ENCODE results near the gene TMEM255B.
A peak's percentile ranks its signal among the peaks of the same experiment; 100 is the strongest.
"Not testable (repeated sequence)": the region's sequence is repeated elsewhere in the genome, so short reads cannot be mapped to it uniquely, and the experiment has no call there.

The TMEM255B gene
- 1.6 to 6.8 (median 3.1) reads per million in 17 experiments for total RNA-seq

- DNase-seq: peak; percentile 89 to 93 (median 92)
Measured at GRCh38 chr13:113758651-113759524, at the start of gene TMEM255B. TMEM255B (plus strand) TSS chr13:113759226; CDS start chr13:113759270, 44 bp downstream.

GRCh38 chr13:113722921-113723320 is 36.1 kb upstream of the TMEM255B start:
- no peak for DNase-seq

DNA sequence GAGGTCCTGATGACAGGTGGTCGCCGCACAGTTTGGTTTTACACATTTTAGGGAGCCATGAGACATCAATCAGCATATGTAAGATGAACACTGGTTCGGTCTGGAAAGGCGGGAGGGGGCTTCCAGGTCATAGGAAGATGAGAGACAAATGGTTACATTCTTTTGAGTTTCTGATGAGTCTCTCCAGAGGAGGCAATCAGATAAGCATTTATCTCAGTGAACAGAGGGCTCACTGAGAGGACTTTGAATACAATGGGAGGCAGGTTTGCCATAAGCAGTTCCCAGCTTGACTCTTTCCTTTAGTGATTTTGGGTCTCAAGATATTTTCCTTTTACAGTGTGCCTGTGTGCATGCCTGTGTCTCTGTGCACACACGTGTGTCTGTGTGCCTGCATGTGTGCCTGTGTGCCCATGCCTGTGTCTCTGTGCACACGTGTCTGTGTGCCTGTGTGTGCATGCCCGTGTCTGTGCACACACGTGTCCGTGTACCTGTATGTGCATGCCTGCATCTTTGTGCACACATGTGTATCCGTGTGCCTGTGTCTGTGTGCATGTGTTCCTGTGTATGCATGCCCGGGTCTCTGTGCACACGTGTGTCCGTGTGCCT is 35.5 kb upstream of the TMEM255B start:
- DNase-seq: no peak

DNA sequence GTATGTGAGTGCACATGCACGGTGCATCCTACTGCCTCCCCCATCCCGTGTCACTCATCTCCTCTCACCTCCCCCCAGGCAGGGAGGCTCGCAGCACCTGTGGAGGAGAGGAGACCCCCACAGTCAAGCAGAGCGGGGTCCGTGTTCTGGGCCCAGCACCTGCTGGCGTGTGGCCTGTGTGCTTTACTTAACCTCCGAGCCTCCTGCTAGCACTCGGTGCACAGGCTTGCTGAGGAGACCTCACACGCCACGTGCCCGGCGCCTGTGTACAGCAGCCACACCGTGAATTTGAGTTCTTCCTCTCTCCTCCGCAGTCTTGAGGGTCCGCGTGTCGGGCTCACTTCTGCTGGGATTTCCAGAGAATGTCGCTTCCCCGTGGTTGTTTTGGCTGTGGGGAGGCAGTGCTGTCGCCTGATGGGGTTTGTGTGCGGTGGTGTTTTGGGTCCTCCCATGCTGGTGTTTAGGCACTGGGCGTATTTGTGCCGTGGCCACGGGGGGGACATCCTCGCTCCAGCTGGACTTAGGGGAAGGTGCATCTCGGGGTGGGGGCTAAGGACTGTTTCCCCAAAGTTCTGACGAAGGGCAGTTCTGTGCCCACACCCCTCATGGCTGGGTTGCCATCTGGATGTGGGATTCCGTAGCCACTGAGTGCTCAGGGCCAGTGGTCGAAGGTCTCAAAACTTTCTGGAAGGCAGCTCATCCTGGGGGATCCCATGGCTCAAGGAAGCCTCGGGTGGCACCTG is 34.8 kb upstream of the TMEM255B start:
- DNase-seq: no peak

DNA sequence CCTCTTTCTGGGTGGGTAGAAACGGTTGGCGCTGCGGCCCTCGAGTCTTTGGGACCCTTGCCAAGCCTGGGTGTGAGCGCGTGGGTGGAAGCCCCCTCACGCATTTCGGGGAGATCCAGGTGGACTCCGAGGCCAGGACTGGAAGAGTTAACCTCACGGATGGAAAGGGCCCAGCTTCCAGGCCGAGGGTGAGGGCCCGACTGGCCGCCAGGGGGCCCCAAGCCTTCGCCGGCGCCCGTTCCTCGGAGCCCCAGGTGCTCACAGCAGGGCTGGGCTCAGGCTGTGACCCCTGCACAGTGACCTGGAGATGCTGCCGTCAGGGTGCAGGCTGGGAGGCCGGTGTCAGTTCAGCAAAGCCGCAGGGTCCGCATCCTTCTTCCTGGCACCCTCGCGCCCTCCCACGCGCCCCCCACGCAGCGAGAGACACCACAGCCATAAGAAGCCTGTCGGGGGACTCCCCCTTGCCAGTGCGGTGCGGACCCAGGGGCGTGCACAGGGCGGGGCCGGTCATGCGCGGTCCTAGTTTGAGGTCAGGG is 34.2 kb upstream of the TMEM255B start:
- peak; percentile 66 to 91 (median 77) for DNase-seq

DNA sequence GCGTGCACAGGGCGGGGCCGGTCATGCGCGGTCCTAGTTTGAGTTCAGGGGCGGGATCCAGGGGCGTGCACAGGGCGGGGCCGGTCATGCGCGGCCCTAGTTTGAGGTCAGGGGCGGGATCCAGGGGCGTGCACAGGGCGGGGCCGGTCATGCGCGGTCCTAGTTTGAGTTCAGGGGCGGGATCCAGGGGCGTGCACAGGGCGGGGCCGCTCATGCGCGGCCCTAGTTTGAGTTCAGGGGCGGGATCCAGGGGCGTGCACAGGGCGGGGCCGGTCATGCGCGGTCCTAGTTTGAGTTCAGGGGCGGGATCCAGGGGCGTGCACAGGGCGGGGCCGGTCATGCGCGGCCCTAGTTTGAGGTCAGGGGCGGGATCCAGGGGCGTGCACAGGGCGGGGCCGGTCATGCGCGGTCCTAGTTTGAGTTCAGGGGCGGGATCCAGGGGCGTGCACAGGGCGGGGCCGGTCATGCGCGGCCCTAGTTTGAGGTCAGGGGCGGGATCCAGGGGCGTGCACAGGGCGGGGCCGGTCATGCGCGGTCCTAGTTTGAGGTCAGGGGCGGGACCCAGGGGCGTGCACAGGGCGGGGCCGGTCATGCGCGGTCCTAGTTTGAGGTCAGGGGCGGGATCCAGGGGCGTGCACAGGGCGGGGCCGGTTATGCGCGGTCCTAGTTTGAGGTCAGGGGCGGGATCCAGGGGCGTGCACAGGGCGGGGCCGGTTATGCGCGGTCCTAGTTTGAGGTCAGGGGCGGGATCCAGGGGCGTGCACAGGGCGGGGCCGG is 33.5 kb upstream of the TMEM255B start:
- not testable (repeated sequence) for DNase-seq

GRCh38 chr13:113726106-113726821 is 32.8 kb upstream of the TMEM255B start:
- DNase-seq: not testable (repeated sequence)

- DNase-seq: no peak
Measured at GRCh38 chr13:113726961-113727411, 32.0 kb upstream of the TMEM255B start.

DNA sequence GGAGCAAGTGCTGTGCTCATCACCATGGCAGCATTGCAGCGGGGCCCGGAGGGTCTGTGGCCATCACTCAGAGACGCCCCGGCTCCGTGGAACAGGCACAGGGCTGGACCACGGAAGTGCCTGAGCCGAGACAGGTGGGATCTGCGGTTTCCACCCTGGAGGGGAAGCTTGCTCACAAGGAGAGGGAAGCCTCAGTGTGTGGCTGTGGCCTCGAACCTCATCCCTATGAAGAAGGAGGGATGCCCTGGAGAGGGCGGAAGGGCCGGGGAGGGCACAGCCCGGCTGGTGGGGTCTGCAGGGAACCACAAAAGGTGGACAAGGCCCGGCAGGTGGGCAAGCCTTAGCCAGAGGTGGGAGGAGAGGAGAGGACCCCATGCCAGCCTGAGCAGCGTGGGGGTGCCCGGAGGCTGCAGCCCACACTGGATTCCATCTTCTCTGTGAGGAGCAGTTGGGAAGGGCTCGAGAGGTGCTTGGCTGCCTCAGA is 30.4 kb upstream of the TMEM255B start:
- no peak for DNase-seq

DNA sequence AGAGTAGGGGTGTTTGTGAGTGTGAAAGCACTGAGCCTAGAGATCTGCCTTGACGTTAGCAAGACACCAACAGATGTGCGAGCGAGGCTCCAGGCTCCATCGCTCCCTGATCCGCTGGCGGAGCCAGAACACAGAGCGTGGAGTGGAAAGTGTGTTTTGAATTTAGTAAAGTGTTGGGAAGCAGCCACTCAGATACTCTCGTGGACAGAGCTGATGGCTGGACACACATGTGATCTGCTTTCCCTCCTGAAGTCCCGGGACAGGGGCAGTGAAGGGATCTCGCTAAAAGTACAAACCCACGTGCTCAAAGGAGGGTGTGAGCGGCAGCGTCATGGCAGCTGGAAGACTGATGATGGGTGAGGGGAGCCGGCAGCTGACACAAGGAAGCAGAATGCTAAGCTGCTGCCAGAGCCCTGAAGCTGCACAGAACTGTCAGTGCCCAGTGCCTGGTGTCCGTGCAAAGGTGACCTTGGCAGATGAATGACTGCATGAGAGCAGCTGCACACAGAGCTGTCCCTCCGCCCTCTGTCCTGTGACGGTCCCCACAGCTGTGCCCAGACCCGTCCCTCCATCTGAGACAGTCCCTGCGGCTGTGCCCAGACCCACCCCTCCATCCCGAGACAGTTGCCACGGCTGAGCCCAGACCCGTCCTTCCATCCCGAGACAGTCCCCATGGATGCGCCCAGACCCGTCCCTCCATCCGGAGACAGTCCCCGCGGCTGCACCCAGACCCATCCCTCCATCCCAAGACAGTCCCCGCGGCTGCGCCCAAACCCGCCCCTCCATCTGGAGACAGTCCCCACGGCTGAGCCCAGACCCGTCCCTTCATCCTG is 29.6 kb upstream of the TMEM255B start:
- DNase-seq: no peak

GRCh38 chr13:113730258-113730691 is 28.8 kb upstream of the TMEM255B start:
- no peak for DNase-seq

DNA sequence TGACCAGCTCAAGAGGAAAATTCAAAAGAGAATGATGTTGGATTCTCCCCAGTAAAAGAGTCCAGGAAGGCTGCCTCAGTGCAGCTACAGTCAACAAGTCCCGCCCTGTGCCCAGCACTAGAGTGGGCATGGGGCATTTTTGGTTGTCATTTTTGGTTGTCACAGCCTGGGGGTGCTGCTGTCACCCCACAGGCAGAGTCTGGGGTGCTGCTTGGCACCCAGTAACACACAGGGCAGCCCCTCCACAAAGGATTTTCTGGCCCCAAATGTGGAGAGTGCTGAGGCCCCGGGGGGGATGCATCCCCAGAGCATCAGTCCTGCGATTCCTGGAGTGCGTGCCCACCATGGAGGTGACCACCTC is 28.2 kb upstream of the TMEM255B start:
- peak in 3 of 4 experiments; percentile 30 to 53 (median 50) for DNase-seq

DNA sequence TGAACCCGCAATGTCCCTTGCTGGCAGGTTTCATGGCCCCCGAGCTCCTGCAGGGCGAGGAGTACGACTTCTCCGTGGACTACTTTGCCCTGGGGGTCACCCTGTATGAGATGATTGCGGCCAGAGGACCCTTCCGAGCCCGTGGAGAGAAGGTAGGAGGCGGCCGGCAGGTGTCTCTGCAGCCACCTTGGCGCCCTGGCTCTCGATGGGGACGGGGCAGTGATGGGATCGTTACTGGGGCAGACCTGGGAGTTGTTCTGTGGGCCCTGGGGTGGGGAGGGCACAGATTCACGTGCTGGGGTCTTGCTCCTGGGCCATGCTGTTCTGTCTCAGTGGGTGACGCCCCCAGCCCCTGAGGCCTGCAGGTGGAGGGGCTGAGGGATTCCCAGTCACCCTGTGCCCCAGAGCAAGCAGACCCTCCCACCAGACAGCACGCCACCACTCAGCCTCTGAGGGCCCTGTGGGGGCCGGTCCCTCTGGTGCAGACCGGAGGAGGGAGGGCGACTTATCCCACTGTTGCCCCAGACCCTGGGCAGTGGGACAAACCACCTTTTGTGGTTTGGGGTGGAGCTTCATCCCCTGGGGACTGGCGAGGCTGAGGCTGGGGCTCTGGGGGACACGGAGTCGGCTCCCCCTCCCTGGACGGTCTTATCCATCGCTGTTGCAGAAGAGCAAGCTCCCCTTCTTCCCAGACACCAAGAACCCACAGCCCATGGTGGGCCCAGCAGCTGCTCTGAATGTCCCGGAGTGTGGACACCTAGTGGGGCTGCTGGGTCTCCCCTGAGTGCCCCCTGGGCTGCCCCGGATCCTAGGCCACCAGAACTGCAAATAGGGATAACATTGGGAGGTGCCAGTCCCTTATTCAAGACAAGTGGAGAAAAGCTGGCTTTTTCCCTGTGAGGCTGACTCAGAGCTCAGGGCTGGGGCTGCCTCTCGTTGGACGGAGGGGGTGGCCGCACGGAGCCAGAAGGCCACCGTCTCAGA is 27.5 kb upstream of the TMEM255B start:
- no peak for DNase-seq

- DNase-seq: peak in 3 of 4 experiments; percentile 12 to 42 (median 27)
Measured at GRCh38 chr13:113732176-113732960, 26.7 kb upstream of the TMEM255B start.

GRCh38 chr13:113732961-113733950 is 25.8 kb upstream of the TMEM255B start:
- DNase-seq: no peak

DNA sequence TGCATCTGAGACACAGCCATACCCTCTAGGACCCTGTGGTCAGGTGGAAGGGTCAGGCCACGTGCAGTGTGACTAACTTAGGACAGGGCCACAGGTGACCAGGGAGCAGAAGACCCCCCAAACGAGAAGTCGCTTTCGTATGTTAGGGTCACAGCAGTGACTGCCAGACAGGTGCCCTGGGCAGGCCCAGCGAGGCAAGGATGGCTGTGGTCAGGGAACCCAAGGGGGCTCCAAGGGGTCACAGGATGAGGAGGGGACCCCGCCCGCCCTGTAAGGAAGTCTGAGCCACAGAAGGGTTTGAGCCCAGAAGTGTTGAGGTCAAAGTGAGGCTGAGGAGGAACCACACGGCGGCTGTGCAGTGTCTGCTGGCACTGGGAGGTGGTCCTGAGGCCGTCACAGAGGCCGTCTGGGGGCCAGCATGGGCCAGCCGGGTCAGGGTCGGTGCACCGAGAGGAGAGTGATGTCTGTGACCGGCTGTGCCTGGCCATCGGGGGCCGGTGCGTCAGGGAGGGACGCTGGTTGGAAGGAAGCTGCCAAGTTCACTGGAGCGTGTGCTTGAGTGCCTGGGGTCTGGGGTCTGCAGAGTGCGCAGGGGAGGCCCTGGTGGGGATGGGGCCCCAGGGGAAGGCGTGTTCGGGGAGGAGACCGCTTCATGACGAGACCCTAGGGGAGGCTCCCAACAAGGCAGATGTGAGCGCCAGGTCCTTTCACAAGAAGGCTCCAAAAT is 24.8 kb upstream of the TMEM255B start:
- no peak for DNase-seq
